H1 (cell line): Measurements from ENCODE around the gene PTPRC. TPM values are rescaled to one million over a fixed set of nuclear protein-coding genes. Genes with fewer than 3 reads are reported as not detected.

Source experiments
- CTCF ChIA-PET: fragments of 300-600 bp; sonication (Branson Sonifier 250); formaldehyde crosslinking; loops from one replicate; lab custom pipeline; 2021; ENCODE audit not compliant: partially characterized antibody; lab: Charles Lee
- POLR2A ChIA-PET: fragments of 300-600 bp; sonication (Branson Sonifier 250); formaldehyde crosslinking; loops from one replicate; lab custom pipeline; 2021; ENCODE audit warnings: inconsistent platforms; ENCODE audit not compliant: partially characterized antibody; lab: Charles Lee
- DNase-seq, 2 experiments: peaks; one replicate each; pipeline versions ENCODE4 v3.0.0 to v3.0.0-alpha.2; 2010 to 2022; ENCODE audit warnings: low spot score in 2 of 2, low read depth in 1 of 2, mixed read lengths in 1 of 2
- FAIRE-seq: peaks from 2 replicates; lab custom pipeline; 2011; peaks lifted over from hg19 to GRCh38; lab: Jason Lieb, UNC
- H2AFZ ChIP-seq: 2 replicates; pipeline ENCODE4 v1.8.1; 2012; ENCODE audit warnings: low read length, inconsistent platforms
- H2AK5ac ChIP-seq: 2 replicates; pipeline ENCODE4 v1.6.1; 2013; ENCODE audit warnings: low read depth, low read length
- H2BK120ac ChIP-seq: replicated peaks from 2 replicates; pipeline ENCODE3; 2013; ENCODE audit warnings: low read depth, low read length, inconsistent platforms
- H2BK12ac ChIP-seq: 2 replicates; pipeline ENCODE4 v1.6.1; 2013; ENCODE audit warnings: low read depth, low read length
- H2BK15ac ChIP-seq: 2 replicates; pipeline ENCODE4 v1.6.1; 2013; ENCODE audit warnings: low read length
- H2BK20ac ChIP-seq: 2 replicates; pipeline ENCODE4 v1.6.1; 2013; ENCODE audit warnings: low read length
- H2BK5ac ChIP-seq: 2 replicates; pipeline ENCODE4 v1.6.1; 2013; ENCODE audit warnings: low read depth, low read length
- H3K14ac ChIP-seq: 2 replicates; pipeline ENCODE4 v1.6.1; 2013; ENCODE audit warnings: inconsistent platforms; ENCODE audit not compliant: insufficient read length
- H3K18ac ChIP-seq: 2 replicates; pipeline ENCODE4 v1.6.1; 2013; ENCODE audit warnings: low read length; ENCODE audit errors: extremely low read depth
- H3K23ac ChIP-seq: 2 replicates; pipeline ENCODE4 v1.6.1; 2013; ENCODE audit warnings: inconsistent platforms; ENCODE audit not compliant: insufficient read length
- H3K23me2 ChIP-seq: 2 replicates; pipeline ENCODE4 v1.6.1; 2013; ENCODE audit warnings: low read depth, low read length
- H3K27ac ChIP-seq: 2 replicates; pipeline ENCODE4 v1.6.1; 2011; ENCODE audit warnings: low read depth, low read length, inconsistent platforms
- H3K27me3 ChIP-seq, 4 experiments: replicated peaks in 1 of 4; 1 replicate in 1 of 4; 2 replicates in 3 of 4; pipeline versions ENCODE4 v1.6.1 to v1.8.1; 2011 to 2013; ENCODE audit warnings: low read length in 3 of 4, mild to moderate bottlenecking in 3 of 4, inconsistent platforms in 2 of 4, mixed read lengths in 2 of 4, moderate library complexity in 1 of 4; ENCODE audit not compliant: control insufficient read depth in 3 of 4, insufficient read depth in 3 of 4; ENCODE audit errors: extremely low read depth in 1 of 4
- H3K36me3 ChIP-seq, 4 experiments: 2 replicates each; pipeline versions ENCODE4 v1.6.1 to v1.8.1; 2011 to 2013; ENCODE audit warnings: mild to moderate bottlenecking in 4 of 4, low read length in 3 of 4, moderate library complexity in 2 of 4, control low read depth in 1 of 4, inconsistent platforms in 1 of 4; ENCODE audit not compliant: insufficient read depth in 4 of 4, control insufficient read depth in 2 of 4
- H3K4ac ChIP-seq: replicated peaks from 2 replicates; pipeline ENCODE3; 2013; ENCODE audit warnings: low read length, low read depth, mixed read lengths, inconsistent platforms; ENCODE audit not compliant: insufficient read length
- H3K4me1 ChIP-seq, 4 experiments: replicated peaks in 1 of 4; 1 replicate in 1 of 4; 2 replicates in 3 of 4; pipeline versions ENCODE4 v1.6.1 to v1.8.1; 2011 to 2013; ENCODE audit warnings: low read length in 3 of 4, inconsistent platforms in 2 of 4, mixed read lengths in 1 of 4; ENCODE audit not compliant: insufficient read depth in 4 of 4, control insufficient read depth in 3 of 4
- H3K4me2 ChIP-seq, 2 experiments: 2 replicates each; pipeline versions ENCODE4 v1.6.1 to v1.8.1; 2011 to 2013; ENCODE audit warnings: low read depth in 2 of 2, low read length in 2 of 2, control low read depth in 1 of 2, inconsistent platforms in 1 of 2, mild to moderate bottlenecking in 1 of 2; ENCODE audit not compliant: insufficient read depth in 1 of 2
- H3K4me3 ChIP-seq, 4 experiments: fragments of 200-600, 300-600 bp in 1 of 4; sonication (generic), shearing (Covaris generic), sonication (Bioruptor Twin) in 1 of 4; 2 replicates each; pipeline versions ENCODE4 v1.5.1 to v1.8.1; 2011 to 2016; ENCODE audit warnings: low read length in 4 of 4, low read depth in 3 of 4, control low read depth in 2 of 4, inconsistent platforms in 2 of 4, mild to moderate bottlenecking in 2 of 4, mixed read lengths in 1 of 4, moderate library complexity in 1 of 4; ENCODE audit not compliant: insufficient read depth in 2 of 4; ENCODE audit errors: extremely low read depth in 1 of 4
- H3K56ac ChIP-seq: replicated peaks from 2 replicates; pipeline ENCODE3; 2013; ENCODE audit warnings: low read depth, mild to moderate bottlenecking, mixed read lengths, low read length, inconsistent platforms; ENCODE audit not compliant: insufficient read length
- H3K79me1 ChIP-seq: 2 replicates; pipeline ENCODE4 v1.6.1; 2013; ENCODE audit warnings: low read depth, low read length, control low read depth
- H3K79me2 ChIP-seq, 2 experiments: 2 replicates each; pipeline versions ENCODE4 v1.6.1 to v1.8.1; 2012 to 2013; ENCODE audit warnings: low read length in 2 of 2, mild to moderate bottlenecking in 2 of 2, inconsistent platforms in 1 of 2; ENCODE audit not compliant: insufficient read depth in 2 of 2, control insufficient read depth in 1 of 2
- H3K9ac ChIP-seq, 4 experiments: replicated peaks in 1 of 4; 1 replicate in 1 of 4; 2 replicates in 3 of 4; pipeline versions ENCODE4 v1.6.1 to v1.8.1; 2011 to 2013; ENCODE audit warnings: low read depth in 3 of 4, low read length in 3 of 4, control low read depth in 2 of 4, mild to moderate bottlenecking in 2 of 4, moderate library complexity in 2 of 4, inconsistent platforms in 1 of 4; ENCODE audit errors: extremely low read depth in 1 of 4
- H3K9me3 ChIP-seq, 2 experiments: 2 replicates each; pipeline versions ENCODE4 v1.6.1 to v1.8.1; 2012 to 2013; ENCODE audit warnings: mild to moderate bottlenecking in 2 of 2, moderate library complexity in 2 of 2, control low read depth in 1 of 2, inconsistent platforms in 1 of 2, low read depth in 1 of 2, low read length in 1 of 2, mixed read lengths in 1 of 2; ENCODE audit not compliant: insufficient read depth in 2 of 2
- H4K20me1 ChIP-seq, 2 experiments: replicated peaks in 1 of 2; 2 replicates each; pipeline versions ENCODE3 to v1.8.1; 2011 to 2013; ENCODE audit warnings: inconsistent platforms in 2 of 2, low read length in 2 of 2, mild to moderate bottlenecking in 1 of 2; ENCODE audit not compliant: insufficient read depth in 2 of 2, control insufficient read depth in 1 of 2
- H4K5ac ChIP-seq: 2 replicates; pipeline ENCODE4 v1.6.1; 2013; ENCODE audit warnings: low read length, low read depth, mixed read lengths, inconsistent platforms; ENCODE audit not compliant: insufficient read length
- H4K8ac ChIP-seq: 2 replicates; pipeline ENCODE4 v1.8.0; 2013; ENCODE audit warnings: mild to moderate bottlenecking, moderate library complexity, low read length, inconsistent platforms; ENCODE audit not compliant: insufficient read depth; ENCODE audit errors: extremely low read depth
- H4K91ac ChIP-seq: replicated peaks from 2 replicates; pipeline ENCODE3; 2013; ENCODE audit warnings: low read length, mixed read lengths, inconsistent platforms; ENCODE audit not compliant: insufficient read length
- ASH2L ChIP-seq: fragments of 200-600, 300-600 bp; sonication (generic); IDR thresholded peaks from one replicate; pipeline ENCODE4 v1.7.1; 2017; ENCODE audit warnings: low read length
- BACH1 ChIP-seq: IDR thresholded peaks from 2 replicates; pipeline ENCODE4 v1.6.1; 2012; ENCODE audit warnings: low read length, improper control_type of control experiment
- CHD2 ChIP-seq: IDR thresholded peaks from 2 replicates; pipeline ENCODE4 v1.6.1; 2012; ENCODE audit warnings: low read length, improper control_type of control experiment
- SUZ12 ChIP-seq: fragments of 200-600 bp; sonication (generic); IDR thresholded peaks from 2 replicates; pipeline ENCODE4 v1.6.1; 2012; ENCODE audit warnings: mild to moderate bottlenecking, inconsistent platforms, low read length, moderate library complexity, mixed read lengths
- WGBS, 2 experiments: shearing (Covaris generic) in 1 of 2; methylation state at CpG; one replicate each; pipeline versions ENCODE4 v1.1.6 to v1.1.7; 2013 to 2015; ENCODE audit warnings: low lambda C conversion rate in 2 of 2, mixed read lengths in 2 of 2, inconsistent platforms in 1 of 2, low coverage in 1 of 2, missing lambda C conversion rate in 1 of 2; ENCODE audit not compliant: insufficient replicate concordance in 2 of 2, insufficient coverage in 1 of 2, insufficient read length in 1 of 2; ENCODE audit errors: extremely low coverage in 1 of 2, missing lambda C conversion rate in 1 of 2; 5-methylcytosine and 5-hydroxymethylcytosine counted together
- polyA plus RNA-seq, 7 experiments: library from polyadenylated mRNA; depleted of rRNA in 3 of 7; stranded (reverse) in 5 of 7; unstranded in 2 of 7; fragments of >200 nt in 5 of 7; fragments of 200-250 nt in 2 of 7; gene quantifications; 1 replicate in 5 of 7; 2 replicates in 1 of 7; 4 replicates in 1 of 7; pipeline versions ENCODE4 v1.2.1 to v1.2.3, GENCODE V29; 2011 to 2013; ENCODE audit warnings: missing spikeins in 2 of 7, mixed read lengths in 2 of 7
- total RNA-seq: library from RNA; stranded (reverse); fragmentation: NEBNext Ultra II Directional; extraction: Animal tissue kit (Norgen Biotek cat#: 25700); gene quantifications from 2 replicates; pipeline ENCODE4 v1.2.1, GENCODE V29; 2021

The PTPRC gene
- total and polyA plus RNA-seq, 2 of the 8 experiments (the other 6 are each of a cell fraction or from before 2014, with no cell fraction given), result 0.05 TPM; not detected in 1

- DNase-seq, result no peak
- H3K23me2 ChIP-seq, result no peaks in the 10 kb centered on the region
- POLR2A ChIA-PET, result interaction anchor here (0.6 kb wide), 1 partner anchor 110 kb away, joined by 3 read pairs; no protein-coding TSS in a partner anchor
- H3K27me3 ChIP-seq, result no peaks in the 10 kb centered on the region
- H4K91ac ChIP-seq, result no peak overlapping the region
- H3K23ac ChIP-seq, result no peak overlapping the region
- no peaks in the 10 kb centered on the region for H3K36me3 ChIP-seq
- H3K14ac ChIP-seq, result no peak overlapping the region
- H3K9ac ChIP-seq, result no peak overlapping the region
- no peak overlapping the region for H2BK120ac ChIP-seq
- no peak for TF ChIP-seq SUZ12
- TF ChIP-seq CHD2, result no peak
- no peak for TF ChIP-seq ASH2L
- no peak for TF ChIP-seq BACH1
- no peaks in the 10 kb centered on the region for H3K79me2 ChIP-seq
- H3K18ac ChIP-seq, result no peak overlapping the region
- FAIRE-seq, result no peak
- no peak overlapping the region for H2BK12ac ChIP-seq
- 91% methylated on average over 5 of the region's 5 CpGs; no CpG with 5 or more reads in 1 of the 2 experiments for WGBS, 2 experiments
- H3K4me1 ChIP-seq, result peaks cover 0 to under 1% (median under 1%) of the 10 kb centered on the region in 4 experiments; a peak in 1 of 7 replicates
- H2AK5ac ChIP-seq, result no peak overlapping the region
- H2BK20ac ChIP-seq, result no peak overlapping the region
- no peak overlapping the region for H4K8ac ChIP-seq
- no peak overlapping the region for H3K4ac ChIP-seq
- CTCF ChIA-PET, result interaction anchor here (1.6 kb wide), 1 partner anchor 89 kb away, joined by 5 read pairs; no protein-coding TSS in a partner anchor
- no peaks in the 10 kb centered on the region for H4K20me1 ChIP-seq
- H2BK15ac ChIP-seq, result no peak overlapping the region
- no peak overlapping the region for H3K4me3 ChIP-seq
- no peak overlapping the region for H3K27ac ChIP-seq
- no peak overlapping the region for H2BK5ac ChIP-seq
- no peak overlapping the region for H3K56ac ChIP-seq
- H4K5ac ChIP-seq, result no peak overlapping the region
- H3K4me2 ChIP-seq, result no peak overlapping the region
- H2AFZ ChIP-seq, result no peak overlapping the region
- no peaks in the 10 kb centered on the region for H3K79me1 ChIP-seq
- no peaks in the 10 kb centered on the region for H3K9me3 ChIP-seq
These were observed 27.6 kb upstream of the PTPRC start for GRCh38 chr1:198611219-198611618.
